PFSK-1 (cell line): Measurements from ENCODE around the gene HEMK1.

Source experiments
- POLR2AphosphoS5 ChIP-seq: IDR thresholded peaks from 2 replicates; pipeline ENCODE4 v1.6.1; 2012; ENCODE audit warnings: low read depth, mild to moderate bottlenecking, control low read depth, low read length, moderate library complexity
- SIN3A ChIP-seq: IDR thresholded peaks from 2 replicates; pipeline ENCODE4 v1.6.1; 2012; ENCODE audit warnings: mild to moderate bottlenecking, low read length, moderate library complexity, borderline replicate concordance; ENCODE audit not compliant: insufficient read depth
- TAF1 ChIP-seq: IDR thresholded peaks from 2 replicates; pipeline ENCODE4 v1.6.1; 2012; ENCODE audit warnings: low read length, control low read depth, borderline replicate concordance; ENCODE audit not compliant: insufficient read depth

- no peak for TF ChIP-seq POLR2AphosphoS5
- no peak for TF ChIP-seq SIN3A
- no peak for TF ChIP-seq TAF1
Observed at GRCh38 chr3:50645378-50645777, 76.1 kb downstream of the HEMK1 start.
